PFSK-1 (cell line): ENCODE results near the gene RBM33.

Experiments used
- POLR2AphosphoS5 ChIP-seq: IDR thresholded peaks from 2 replicates; pipeline ENCODE4 v1.6.1; 2012; ENCODE audit warnings: low read depth, mild to moderate bottlenecking, control low read depth, low read length, moderate library complexity
- REST ChIP-seq, 2 experiments: IDR thresholded peaks; 2 replicates each; pipeline versions ENCODE4 v1.6.1 to v1.8.0; 2011 to 2012; ENCODE audit warnings: low read depth in 2 of 2, low read length in 2 of 2, control low read depth in 1 of 2, inconsistent platforms in 1 of 2, mild to moderate bottlenecking in 1 of 2, moderate library complexity in 1 of 2; ENCODE audit not compliant: insufficient read depth in 1 of 2

DNA sequence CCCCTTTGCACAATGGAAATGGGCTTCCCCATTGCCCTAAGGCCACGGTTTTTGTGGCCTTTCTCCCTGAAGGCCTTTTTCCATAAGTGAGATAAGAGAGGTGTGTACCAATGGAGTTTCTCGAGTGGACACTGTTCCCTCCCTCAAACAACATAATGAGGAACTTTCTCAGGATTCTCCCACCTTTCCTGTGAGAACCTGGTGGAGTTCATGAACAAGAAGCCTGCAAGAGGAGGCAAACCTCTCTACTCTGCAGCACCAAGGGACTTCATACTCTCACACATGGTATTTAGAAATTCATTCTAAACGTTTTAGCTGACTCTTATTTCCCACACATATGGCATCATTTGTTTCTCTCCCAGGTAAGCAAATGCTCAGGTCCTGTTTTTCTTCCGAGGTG, 7.3 kb upstream of the RBM33 start:
- TF ChIP-seq POLR2AphosphoS5 (no peak), REST (IDR thresholded peaks at IDR 0.05; ENCODE audit: insufficient read depth in 1 of 2, low read depth in 2 of 2, low read length in 2 of 2) (no peak)
